ENCODE measurements around the gene TBX1. TPM values are rescaled to one million over a fixed set of nuclear protein-coding genes. Genes with fewer than 3 reads are reported as not detected.
A peak's percentile ranks its signal among the peaks of the same experiment; 100 is the strongest.

Gene TBX1
- total RNA-seq, 1 experiment from 2014 or later, result 12.8 TPM

GRCh38 chr22:19796160-19796559 is 35.6 kb downstream of the TBX1 start:
- ATAC-seq (no peak), DNase-seq (ENCODE audit: low spot score) (no peak)
- TF ChIP-seq TEAD1 (CRISPR knock-in tag; IDR thresholded peaks at IDR 0.05) (no peak), MAX (CRISPR knock-in tag; IDR thresholded peaks at IDR 0.05) (no peak), ZNF671 (CRISPR knock-in tag; IDR thresholded peaks at IDR 0.05) (no peak), ZNF416 (CRISPR knock-in tag; IDR thresholded peaks at IDR 0.05) (no peak), RELA (CRISPR knock-in tag; IDR thresholded peaks at IDR 0.05; ENCODE audit: borderline replicate concordance) (no peak), ZBTB21 (CRISPR knock-in tag; IDR thresholded peaks at IDR 0.05; ENCODE audit: borderline replicate concordance) (no peak), IRF2 (CRISPR knock-in tag; IDR thresholded peaks at IDR 0.05; ENCODE audit: borderline replicate concordance, low read depth) (no peak), CTCF (IDR thresholded peaks at IDR 0.05) (no peak)
- Mint-ChIP-seq H3K4me3 (no peak overlapping the region), H3K4me1 (no peaks in the 10 kb centered on the region), H3K36me3 (0 out of 2 replicates have a peak, but pooled peaks cover 2% of the 10 kb centered on the region), H3K27ac (no peak overlapping the region), H3K9me3 (no peaks in the 10 kb centered on the region), H3K27me3 (ENCODE audit: low read depth) (no peaks in the 10 kb centered on the region; the same call in 1 of the 2 replicates)
- CTCF ChIA-PET, result interaction anchor here (1.0 to 1.5 kb wide), 2 partner anchors 66 to 117 kb away, joined by 4 read pairs; no protein-coding TSS in a partner anchor
- POLR2A ChIA-PET, result no interaction called here

- TF ChIP-seq OVOL2 (CRISPR knock-in tag; IDR thresholded peaks at IDR 0.05; ENCODE audit: borderline replicate concordance) (no peak), ZNF232 (CRISPR knock-in tag; IDR thresholded peaks at IDR 0.05) (no peak), ZMAT4 (CRISPR knock-in tag; IDR thresholded peaks at IDR 0.05) (no peak), ZNF671 (CRISPR knock-in tag; IDR thresholded peaks at IDR 0.05) (no peak), TP53 (CRISPR knock-in tag; IDR thresholded peaks at IDR 0.05) (no peak), EMX1 (CRISPR knock-in tag; IDR thresholded peaks at IDR 0.05) (no peak), FOXP1 (CRISPR knock-in tag; IDR thresholded peaks at IDR 0.05; ENCODE audit: borderline replicate concordance) (no peak), ELF4 (CRISPR knock-in tag; IDR thresholded peaks at IDR 0.05; ENCODE audit: low read depth) (no peak), STAT6 (CRISPR knock-in tag; conservative IDR thresholded peaks at IDR 0.05; ENCODE audit: low read depth) (no peak)
- Mint-ChIP-seq H3K27ac (peak overlapping the region; percentile 43), H3K9me3 (no peaks in the 10 kb centered on the region), H3K36me3 (no peaks in the 10 kb centered on the region), H3K27me3 (ENCODE audit: low read depth) (no peaks in the 10 kb centered on the region), H3K4me3 (no peak overlapping the region), H3K4me1 (no peaks in the 10 kb centered on the region)
- CTCF ChIA-PET, result no interaction called here
- POLR2A ChIA-PET, result no interaction called here
- ATAC-seq (peak; percentile 14; the same call in 1 of the 2 replicates), DNase-seq (ENCODE audit: low spot score) (no peak)
Measured at GRCh38 chr22:19797086-19798002, 36.8 kb downstream of the TBX1 start.

All from WTC11 (cell line).